GM23338 (cell line): ENCODE results near the gene ISCU. TPM values are rescaled to one million over a fixed set of nuclear protein-coding genes. Genes with fewer than 3 reads are reported as not detected.

Experiments
- ATAC-seq: fragments of 200-7000 bp; cut with Tn5 transposase; 3 replicates; pipeline ENCODE4 v1.9.1; 2020
- DNase-seq: peaks from one replicate; pipeline ENCODE4 v3.0.0-alpha.2; 2015; ENCODE audit warnings: low spot score
- H2AFZ ChIP-seq: fragments of 200-600 bp; sonication (generic); 2 replicates; pipeline ENCODE4 v1.8.0; 2016; ENCODE audit warnings: antibody characterized with exemption, mild to moderate bottlenecking, moderate library complexity
- H3F3A ChIP-seq: fragments of 200-600 bp; sonication (generic); replicated peaks from 2 replicates; pipeline ENCODE4 v1.8.0; 2017; ENCODE audit warnings: antibody characterized with exemption, mixed run types, low read depth
- H3K27ac ChIP-seq: fragments of 200-600 bp; sonication (generic); 2 replicates; pipeline ENCODE4 v1.6.1; 2016; ENCODE audit warnings: low read depth
- H3K27me3 ChIP-seq: fragments of 200-600 bp; sonication (generic); 2 replicates; pipeline ENCODE4 v1.8.0; 2016; ENCODE audit warnings: mild to moderate bottlenecking, mixed run types, moderate library complexity; ENCODE audit not compliant: insufficient read depth
- H3K36me3 ChIP-seq: fragments of 200-600 bp; sonication (generic); 2 replicates; pipeline ENCODE4 v1.8.0; 2016; ENCODE audit warnings: mild to moderate bottlenecking; ENCODE audit not compliant: insufficient read depth
- H3K4me1 ChIP-seq: fragments of 200-600 bp; sonication (generic); 2 replicates; pipeline ENCODE4 v1.8.0; 2016; ENCODE audit warnings: mild to moderate bottlenecking, moderate library complexity; ENCODE audit not compliant: insufficient read depth
- H3K4me2 ChIP-seq: fragments of 200-600 bp; sonication (generic); 2 replicates; pipeline ENCODE4 v1.7.1; 2017; ENCODE audit warnings: mixed run types
- H3K4me3 ChIP-seq: fragments of 200-600 bp; sonication (generic); 2 replicates; pipeline ENCODE4 v1.6.1; 2016; ENCODE audit warnings: mixed run types
- H3K79me2 ChIP-seq: fragments of 200-600 bp; sonication (generic); replicated peaks from 2 replicates; pipeline ENCODE4 v1.8.0; 2017; ENCODE audit warnings: mild to moderate bottlenecking; ENCODE audit not compliant: insufficient read depth
- H3K9me2 ChIP-seq: fragments of 200-600 bp; sonication (generic); 2 replicates; pipeline ENCODE4 v1.8.0; 2017; ENCODE audit not compliant: insufficient read depth
- H4K20me1 ChIP-seq: fragments of 200-600 bp; sonication (generic); replicated peaks from 2 replicates; pipeline ENCODE4 v1.8.0; 2017; ENCODE audit warnings: mild to moderate bottlenecking; ENCODE audit not compliant: insufficient read depth
- H3K27ac Mint-ChIP-seq: 2 replicates; pipeline ENCODE4 v1.8.0; 2020; ENCODE audit warnings: inconsistent platforms, mild to moderate bottlenecking, moderate library complexity, mixed read lengths
- H3K27me3 Mint-ChIP-seq: 3 replicates; pipeline ENCODE4 v1.8.0; 2022; ENCODE audit warnings: low read depth, mild to moderate bottlenecking, moderate library complexity, mixed read lengths, inconsistent platforms; ENCODE audit not compliant: insufficient read depth, poor library complexity
- H3K36me3 Mint-ChIP-seq: 3 replicates; pipeline ENCODE4 v1.8.0; 2021; ENCODE audit warnings: low read depth, mild to moderate bottlenecking, inconsistent platforms, moderate library complexity, mixed read lengths
- H3K4me1 Mint-ChIP-seq: 3 replicates; pipeline ENCODE4 v1.8.0; 2020; ENCODE audit warnings: mild to moderate bottlenecking, inconsistent platforms, mixed read lengths
- H3K4me3 Mint-ChIP-seq: 3 replicates; pipeline ENCODE4 v1.8.0; 2021; ENCODE audit warnings: moderate library complexity, mild to moderate bottlenecking, inconsistent platforms, mixed read lengths
- H3K9me3 Mint-ChIP-seq: 3 replicates; pipeline ENCODE4 v1.8.0; 2020; ENCODE audit warnings: moderate library complexity, mild to moderate bottlenecking, inconsistent platforms, mixed read lengths
- CREB1 ChIP-seq: fragments of 250-450 bp; sonication (Bioruptor Pico); IDR thresholded peaks from 2 replicates; pipeline ENCODE4 v1.5.0; 2020; ENCODE audit warnings: low read depth, mild to moderate bottlenecking, moderate library complexity
- EZH2 ChIP-seq: fragments of 200-600 bp; sonication (generic); IDR thresholded peaks from one replicate; pipeline ENCODE4 v1.8.0; 2017; ENCODE audit warnings: antibody characterized with exemption, mild to moderate bottlenecking, low read depth; ENCODE audit not compliant: unreplicated experiment
- EZH2phosphoT487 ChIP-seq: fragments of 200-600 bp; sonication (generic); IDR thresholded peaks from one replicate; pipeline ENCODE4 v1.8.1; 2018; ENCODE audit warnings: antibody characterized with exemption; ENCODE audit not compliant: unreplicated experiment
- JUNB ChIP-seq: IDR thresholded peaks from one replicate; pipeline ENCODE4 v1.6.1; 2016; ENCODE audit warnings: antibody characterized with exemption; ENCODE audit not compliant: unreplicated experiment
- NANOG ChIP-seq: IDR thresholded peaks from 2 replicates; pipeline ENCODE4 v1.6.1; 2016; ENCODE audit warnings: antibody characterized with exemption, borderline replicate concordance
- STAT1 ChIP-seq: IDR thresholded peaks from one replicate; pipeline ENCODE4 v1.6.1; 2016; ENCODE audit warnings: antibody characterized with exemption; ENCODE audit not compliant: unreplicated experiment
- ZNF114 ChIP-seq: fragments of 250-450 bp; sonication (Bioruptor Pico); IDR thresholded peaks from 2 replicates; pipeline ENCODE4 v1.5.0; 2020; ENCODE audit warnings: mild to moderate bottlenecking, moderate library complexity
- ZNF331 ChIP-seq: fragments of 250-450 bp; sonication (Bioruptor Pico); IDR thresholded peaks from 2 replicates; pipeline ENCODE4 v1.5.0; 2020; ENCODE audit warnings: low read depth, mild to moderate bottlenecking, moderate library complexity
- ZNF462 ChIP-seq: fragments of 250-450 bp; sonication (Bioruptor Pico); IDR thresholded peaks from 2 replicates; pipeline ENCODE4 v1.5.0; 2020; ENCODE audit warnings: mild to moderate bottlenecking, moderate library complexity
- polyA plus RNA-seq: library from polyadenylated mRNA; unstranded; fragments of >200 nt; fragmentation: Nextera tagmentation; extraction: Ambion mirVana; gene quantifications from 2 replicates; pipeline ENCODE4 v1.2.1, GENCODE V29; 2016
- total RNA-seq: library from RNA; depleted of rRNA; stranded (reverse); fragments of >200 nt; shearing (Covaris generic); gene quantifications from 2 replicates; pipeline ENCODE4 v1.2.3, GENCODE V29; 2014

Gene ISCU
- total and polyA plus RNA-seq, 2 experiments from 2014 or later: 123 to 129 TPM

GRCh38 chr12:108584456-108585065, 22.2 kb downstream of the ISCU start (continued):
- no peak for TF ChIP-seq ZNF462 (CRISPR knock-in tag)
- TF ChIP-seq EZH2: no peak
- TF ChIP-seq STAT1: no peak

- Histone ChIP-seq H2AFZ (no peak overlapping the region), H4K20me1 (no peaks in the 10 kb centered on the region), H3K79me2 (no peaks in the 10 kb centered on the region), H3K36me3 (no peaks in the 10 kb centered on the region), H3K9me2 (no peaks in the 10 kb centered on the region), H3F3A (no peaks in the 10 kb centered on the region), H3K4me1 (no peaks in the 10 kb centered on the region; the same call in 1 of the 2 replicates), H3K4me3 (no peak overlapping the region), H3K27me3 (no peaks in the 10 kb centered on the region), H3K4me2 (no peak overlapping the region), H3K27ac (no peak overlapping the region)
- ATAC-seq (no peak), DNase-seq (no peak)
- Mint-ChIP-seq H3K4me1 (peaks cover 22% of the 10 kb centered on the region), H3K9me3 (no peaks in the 10 kb centered on the region), H3K36me3 (no peaks in the 10 kb centered on the region), H3K4me3 (no peak overlapping the region), H3K27me3 (peaks cover 6% of the 10 kb centered on the region), H3K27ac (no peak overlapping the region)
- TF ChIP-seq NANOG: no peak
- TF ChIP-seq ZNF114: no peak
- TF ChIP-seq ZNF331: no peak
- TF ChIP-seq CREB1 (CRISPR knock-in tag): no peak
- TF ChIP-seq EZH2phosphoT487: no peak
- TF ChIP-seq JUNB: no peak
Measured at GRCh38 chr12:108585864-108586263, 23.5 kb downstream of the ISCU start.
